LNCAP (cell line): ENCODE data around the gene SRCAP.

Experiments
- TF ChIP-seq, protein P1 (sequence below): fragments of 450-650 bp; IDR thresholded peaks from 2 replicates; pipeline ENCODE4 v1.5.1; 2017; ENCODE audit warnings: mild to moderate bottlenecking

SRCAP gene

GRCh38 chr16:30678586-30678970 lies 20.4 kb upstream of the SRCAP start:
- TF ChIP-seq, protein P1, sequence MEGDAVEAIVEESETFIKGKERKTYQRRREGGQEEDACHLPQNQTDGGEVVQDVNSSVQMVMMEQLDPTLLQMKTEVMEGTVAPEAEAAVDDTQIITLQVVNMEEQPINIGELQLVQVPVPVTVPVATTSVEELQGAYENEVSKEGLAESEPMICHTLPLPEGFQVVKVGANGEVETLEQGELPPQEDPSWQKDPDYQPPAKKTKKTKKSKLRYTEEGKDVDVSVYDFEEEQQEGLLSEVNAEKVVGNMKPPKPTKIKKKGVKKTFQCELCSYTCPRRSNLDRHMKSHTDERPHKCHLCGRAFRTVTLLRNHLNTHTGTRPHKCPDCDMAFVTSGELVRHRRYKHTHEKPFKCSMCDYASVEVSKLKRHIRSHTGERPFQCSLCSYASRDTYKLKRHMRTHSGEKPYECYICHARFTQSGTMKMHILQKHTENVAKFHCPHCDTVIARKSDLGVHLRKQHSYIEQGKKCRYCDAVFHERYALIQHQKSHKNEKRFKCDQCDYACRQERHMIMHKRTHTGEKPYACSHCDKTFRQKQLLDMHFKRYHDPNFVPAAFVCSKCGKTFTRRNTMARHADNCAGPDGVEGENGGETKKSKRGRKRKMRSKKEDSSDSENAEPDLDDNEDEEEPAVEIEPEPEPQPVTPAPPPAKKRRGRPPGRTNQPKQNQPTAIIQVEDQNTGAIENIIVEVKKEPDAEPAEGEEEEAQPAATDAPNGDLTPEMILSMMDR, result no peak

GRCh38 chr16:30680326-30680725 lies 18.6 kb upstream of the SRCAP start:
- TF ChIP-seq, protein P1, result no peak

GRCh38 chr16:30688701-30689100 lies 10.3 kb upstream of the SRCAP start:
- TF ChIP-seq, protein P1, result no peak

- TF ChIP-seq, protein P1, result no peak
Measured at GRCh38 chr16:30691907-30692306, 7.1 kb upstream of the SRCAP start.

- TF ChIP-seq, protein P1, result no peak
Measured at GRCh38 chr16:30692396-30693064, 6.4 kb upstream of the SRCAP start.

DNA sequence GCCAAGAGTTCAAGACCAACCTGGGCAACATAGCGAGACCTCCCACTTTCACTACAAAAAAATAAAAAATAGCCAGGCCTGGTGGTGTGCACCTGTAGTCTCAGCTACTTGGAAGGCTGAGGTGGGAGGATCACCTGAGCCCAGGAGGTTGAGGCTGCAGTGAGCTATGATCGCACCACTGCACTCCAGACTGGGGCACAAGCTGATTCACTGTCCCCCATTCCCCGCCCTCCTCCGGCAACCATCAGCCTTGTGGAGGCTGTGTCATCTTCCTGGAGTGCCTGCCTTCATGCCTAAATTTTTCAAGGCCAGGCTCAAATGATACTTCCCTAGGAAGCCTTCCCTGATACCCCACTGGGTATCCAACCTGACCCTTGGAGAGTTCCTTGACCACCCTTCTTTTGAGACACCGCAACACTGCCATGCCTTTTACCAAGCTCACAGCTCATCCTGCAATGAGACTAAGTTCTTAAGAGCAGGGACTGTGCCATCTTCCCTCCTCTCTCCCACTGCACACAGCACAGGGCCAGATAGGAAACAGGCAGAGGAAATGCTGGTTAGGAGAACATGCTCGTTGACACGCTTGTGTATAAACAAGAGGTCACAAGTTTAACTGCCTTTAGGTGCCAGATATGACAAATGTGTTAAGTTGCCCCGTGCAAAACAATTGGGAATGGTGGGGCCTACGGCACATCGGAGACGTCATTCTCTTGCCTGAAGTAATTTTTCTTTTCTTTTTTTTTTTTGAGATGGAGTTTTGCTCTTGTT lies 3.9 kb upstream of the SRCAP start:
- TF ChIP-seq, protein P1, result no peak

GRCh38 chr16:30697264-30698138 lies 1.5 kb upstream of the SRCAP start:
- TF ChIP-seq, protein P1, result no peak
